Tibial artery (tissue), 4 donors: ENCODE results near the gene SNTN.

Source experiments
- DNase-seq, 2 donors: peaks; one replicate each; pipeline ENCODE4 v3.0.0-alpha.2; 2019
- H3K27ac ChIP-seq, 2 donors: fragments of 200-600 bp; sonication (generic) in 1 of 2; 1 replicate in 1 of 2; 2 replicates in 1 of 2; pipeline ENCODE4 v1.5.1; 2018 to 2019; ENCODE audit warnings: mild to moderate bottlenecking in 1 of 2
- H3K27me3 ChIP-seq, 2 donors: fragments of 200-600 bp; sonication (generic) in 1 of 2; one replicate each; pipeline versions ENCODE4 v1.5.1 to v1.6.0; 2016 to 2019
- H3K36me3 ChIP-seq, 3 donors: fragments of 200-600 bp; sonication (generic) in 2 of 3; one replicate each; pipeline ENCODE4 v1.5.1; 2016 to 2019; ENCODE audit warnings: mild to moderate bottlenecking in 2 of 3
- H3K4me1 ChIP-seq, 4 donors: fragments of 200-600 bp; sonication (generic) in 2 of 4; 1 replicate in 3 of 4; 2 replicates in 1 of 4; pipeline ENCODE4 v1.5.1; 2016 to 2019
- H3K4me3 ChIP-seq, 2 donors: fragments of 200-600 bp; sonication (generic) in 1 of 2; 1 replicate in 1 of 2; 2 replicates in 1 of 2; pipeline ENCODE4 v1.5.1; 2018 to 2019; ENCODE audit warnings: mild to moderate bottlenecking in 2 of 2
- H3K9me3 ChIP-seq, 3 donors: fragments of 200-600 bp; sonication (generic) in 1 of 3; one replicate each; pipeline ENCODE4 v1.5.1; 2016 to 2019
- intact Hi-C: fragments of 100-400 bp; cut with DNase I; formaldehyde crosslinking; loops from one replicate; pipeline ENCODE4 v1.15.0; 2023; ENCODE audit warnings: low total_unique reads
- TF ChIP-seq, protein P1 (sequence below), 2 experiments: fragments of 200-600 bp in 1 of 2; fragments of 450-650 bp in 1 of 2; IDR thresholded peaks; one replicate each; pipeline ENCODE4 v1.5.1; 2017 to 2019; ENCODE audit warnings: antibody characterized with exemption in 2 of 2, mild to moderate bottlenecking in 1 of 2, moderate library complexity in 1 of 2

The SNTN gene

DNA sequence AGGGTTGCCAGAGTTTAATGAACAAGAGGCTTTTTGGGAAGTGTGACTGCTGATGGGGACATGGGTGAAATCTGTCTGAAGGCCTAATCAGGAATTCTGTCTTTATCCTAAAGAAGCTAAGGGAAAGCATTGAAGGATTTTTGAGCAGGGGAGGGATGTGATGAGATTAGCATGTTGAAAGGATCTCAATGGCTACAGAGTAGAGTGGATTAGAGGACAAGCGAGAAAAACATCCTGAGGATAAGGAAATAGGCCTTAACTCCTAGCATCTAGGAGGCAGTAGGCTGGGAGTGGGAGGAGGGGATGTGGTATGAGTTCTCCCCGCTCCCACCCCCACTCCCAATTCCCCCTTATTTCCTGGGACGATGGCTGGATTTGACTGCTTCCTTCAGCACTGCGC lies 35.1 kb upstream of the SNTN start:
- Histone ChIP-seq H3K27me3 (no peaks in the 10 kb centered on the region), H3K27ac (no peak overlapping the region), H3K4me1 (no peaks in the 10 kb centered on the region), H3K36me3 (no peaks in the 10 kb centered on the region), H3K4me3 (no peak overlapping the region), H3K9me3 (no peaks in the 10 kb centered on the region)
- TF ChIP-seq, protein P1, sequence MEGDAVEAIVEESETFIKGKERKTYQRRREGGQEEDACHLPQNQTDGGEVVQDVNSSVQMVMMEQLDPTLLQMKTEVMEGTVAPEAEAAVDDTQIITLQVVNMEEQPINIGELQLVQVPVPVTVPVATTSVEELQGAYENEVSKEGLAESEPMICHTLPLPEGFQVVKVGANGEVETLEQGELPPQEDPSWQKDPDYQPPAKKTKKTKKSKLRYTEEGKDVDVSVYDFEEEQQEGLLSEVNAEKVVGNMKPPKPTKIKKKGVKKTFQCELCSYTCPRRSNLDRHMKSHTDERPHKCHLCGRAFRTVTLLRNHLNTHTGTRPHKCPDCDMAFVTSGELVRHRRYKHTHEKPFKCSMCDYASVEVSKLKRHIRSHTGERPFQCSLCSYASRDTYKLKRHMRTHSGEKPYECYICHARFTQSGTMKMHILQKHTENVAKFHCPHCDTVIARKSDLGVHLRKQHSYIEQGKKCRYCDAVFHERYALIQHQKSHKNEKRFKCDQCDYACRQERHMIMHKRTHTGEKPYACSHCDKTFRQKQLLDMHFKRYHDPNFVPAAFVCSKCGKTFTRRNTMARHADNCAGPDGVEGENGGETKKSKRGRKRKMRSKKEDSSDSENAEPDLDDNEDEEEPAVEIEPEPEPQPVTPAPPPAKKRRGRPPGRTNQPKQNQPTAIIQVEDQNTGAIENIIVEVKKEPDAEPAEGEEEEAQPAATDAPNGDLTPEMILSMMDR (IDR thresholded peaks at IDR 0.05), result no peak
- DNase-seq, result no peak
- intact Hi-C loops, result no loop called here

DNA sequence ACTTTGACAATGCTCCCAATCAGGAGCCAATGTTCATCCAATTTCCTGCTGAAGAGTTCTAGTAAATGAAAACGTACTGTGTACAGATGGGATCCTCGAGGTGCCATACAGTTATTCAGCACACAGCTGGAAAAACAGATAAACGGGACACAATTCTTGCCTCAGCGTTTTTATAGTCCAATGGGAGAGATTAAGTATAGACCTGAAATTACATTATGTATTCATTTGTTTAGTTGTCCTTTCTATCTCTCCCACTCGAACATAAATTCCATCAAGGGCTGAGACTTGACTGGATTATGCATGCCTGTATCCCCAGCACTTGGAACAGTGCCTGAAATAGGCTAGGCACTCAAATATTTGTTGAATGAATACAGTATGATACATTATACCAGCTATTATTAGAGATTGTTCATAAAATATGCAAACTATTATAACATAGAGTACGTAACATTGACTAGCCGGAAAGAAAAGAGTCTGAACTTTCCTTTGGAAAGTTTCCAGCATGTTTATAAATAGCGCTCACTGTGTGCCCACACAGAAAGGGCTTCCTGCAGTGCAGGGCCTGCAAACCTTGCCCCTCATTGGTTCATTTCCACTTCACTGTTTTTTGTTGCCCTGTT lies 27.4 kb upstream of the SNTN start:
- Histone ChIP-seq H3K27me3 (no peaks in the 10 kb centered on the region), H3K27ac (no peak overlapping the region), H3K9me3 (no peaks in the 10 kb centered on the region), H3K4me3 (no peak overlapping the region), H3K36me3 (no peaks in the 10 kb centered on the region), H3K4me1 (peaks cover 0 to 11% (median 2%) of the 10 kb centered on the region in 4 donors)
- TF ChIP-seq, protein P1 (IDR thresholded peaks at IDR 0.05), result no peak
- intact Hi-C loops, result no loop called here
- DNase-seq, result no peak

- DNase-seq, result no peak
- no peaks in the 10 kb centered on the region for H3K4me1 ChIP-seq
- no peaks in the 10 kb centered on the region for H3K9me3 ChIP-seq
- no peaks in the 10 kb centered on the region for H3K27me3 ChIP-seq
- no peak overlapping the region for H3K27ac ChIP-seq
- TF ChIP-seq, protein P1 (IDR thresholded peaks at IDR 0.05), result no peak
- H3K4me3 ChIP-seq, result no peak overlapping the region
- no peaks in the 10 kb centered on the region for H3K36me3 ChIP-seq
- intact Hi-C loops, result no loop called here
Measured at GRCh38 chr3:63631670-63632069, 20.8 kb upstream of the SNTN start.

- Histone ChIP-seq H3K27me3 (no peaks in the 10 kb centered on the region), H3K36me3 (no peaks in the 10 kb centered on the region), H3K9me3 (no peaks in the 10 kb centered on the region), H3K4me1 (no peaks in the 10 kb centered on the region), H3K27ac (no peak overlapping the region), H3K4me3 (no peak overlapping the region)
- TF ChIP-seq, protein P1 (IDR thresholded peaks at IDR 0.05), result no peak
- no peak for DNase-seq
- intact Hi-C loops, result no loop called here
Measured at GRCh38 chr3:63635186-63635585, 17.3 kb upstream of the SNTN start.

DNA sequence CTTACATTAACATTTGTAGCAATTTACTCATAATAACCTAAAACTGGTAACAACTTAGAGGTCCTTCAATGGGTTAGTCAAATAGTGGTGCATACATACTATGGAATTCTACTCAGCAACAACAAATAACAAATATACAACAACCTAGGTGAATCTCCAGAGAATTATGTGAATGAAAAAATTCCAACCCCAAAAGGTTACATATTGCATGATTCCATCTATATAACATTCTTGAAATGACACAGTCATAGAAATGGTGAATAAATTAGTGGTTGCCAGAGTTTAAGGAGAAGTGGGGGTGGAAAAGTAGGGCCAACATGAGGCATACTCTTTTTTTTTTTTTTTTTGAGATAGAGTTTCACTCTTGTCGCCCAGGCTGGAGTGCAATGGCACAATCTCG lies 12.7 kb upstream of the SNTN start:
- intact Hi-C loops, result no loop called here
- Histone ChIP-seq H3K36me3 (no peaks in the 10 kb centered on the region), H3K4me1 (no peaks in the 10 kb centered on the region), H3K27ac (no peak overlapping the region), H3K27me3 (no peaks in the 10 kb centered on the region), H3K9me3 (no peaks in the 10 kb centered on the region), H3K4me3 (no peak overlapping the region)
- TF ChIP-seq, protein P1 (IDR thresholded peaks at IDR 0.05), result no peak
- no peak for DNase-seq

DNA sequence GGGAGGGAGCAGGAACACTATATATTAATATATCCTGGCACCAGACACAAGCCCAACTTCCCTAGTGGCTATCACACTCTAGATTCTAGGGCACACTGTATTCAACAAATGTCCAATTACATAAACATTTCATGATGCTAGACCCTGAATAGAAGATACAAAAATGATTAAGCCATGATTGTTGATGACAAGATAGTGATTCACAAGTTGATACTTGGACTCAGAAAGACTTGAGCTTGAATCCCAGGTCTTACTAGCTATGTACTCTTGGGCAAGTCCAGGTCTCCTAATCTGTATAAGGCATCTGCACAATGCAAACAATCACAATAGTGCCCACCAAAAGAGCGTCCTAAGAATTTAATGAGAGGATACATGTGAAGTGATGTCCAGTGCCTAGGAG lies 10.0 kb upstream of the SNTN start:
- H3K4me3 ChIP-seq, result no peak overlapping the region
- H3K36me3 ChIP-seq, result no peaks in the 10 kb centered on the region
- H3K27ac ChIP-seq, result no peak overlapping the region
- intact Hi-C loops, result no loop called here
- peaks cover 0 to 4% (median 0%) of the 10 kb centered on the region in 3 donors for H3K9me3 ChIP-seq
- no peaks in the 10 kb centered on the region for H3K4me1 ChIP-seq
- no peaks in the 10 kb centered on the region for H3K27me3 ChIP-seq
- TF ChIP-seq, protein P1 (IDR thresholded peaks at IDR 0.05), result no peak
- DNase-seq, result no peak
